NB4 (cell line): Measurements from ENCODE around the gene ZMYND8.

ENCODE experiments used
- CTCF ChIP-seq: IDR thresholded peaks from one replicate; pipeline ENCODE4 v1.5.1; 2012; ENCODE audit warnings: low read depth, low read length
- MAX ChIP-seq: IDR thresholded peaks from 2 replicates; pipeline ENCODE4 v1.6.1; 2011; ENCODE audit warnings: low read depth, low read length
- MYC ChIP-seq: IDR thresholded peaks from 2 replicates; pipeline ENCODE4 v1.6.1; 2011; ENCODE audit warnings: low read depth, low read length
- POLR2A ChIP-seq: IDR thresholded peaks from 2 replicates; pipeline ENCODE4 v1.6.1; 2011; ENCODE audit warnings: mild to moderate bottlenecking; ENCODE audit not compliant: insufficient read length; ENCODE audit errors: extremely low read depth

- TF ChIP-seq CTCF (no peak), POLR2A (no peak), MAX (no peak), MYC (no peak)
Observed at GRCh38 chr20:47191074-47191673, 165.3 kb downstream of the ZMYND8 start.
